ENCODE data around the gene HSPD1. TPM values are rescaled to one million over a fixed set of nuclear protein-coding genes. Genes with fewer than 3 reads are reported as not detected.

Gene HSPD1
- total and polyA plus RNA-seq, 4 donors: 185 to 490 (median 287) TPM

- H3K9me3 ChIP-seq (ENCODE audit: control insufficient read depth in 4 of 4, low read length in 3 of 4): no peaks in the 10 kb centered on the region
- H3K4me1 ChIP-seq (ENCODE audit: control insufficient read depth in 4 of 4, insufficient read depth in 4 of 4, low read length in 3 of 4): peaks cover 2 to 25% (median 8%) of the 10 kb centered on the region in 4 donors
- peak overlapping the region; percentile 70 to 96 (median 92) for H3K4me3 ChIP-seq (ENCODE audit: low read depth in 1 of 3, low read length in 3 of 3)
- WGBS: 46% methylated on average over 2 of the region's 2 CpGs
- no peak for DNase-seq (ENCODE audit: low spot score)
- H3K9ac ChIP-seq (ENCODE audit: low read depth in 1 of 2, low read length in 2 of 2): peak overlapping the region; percentile 96 to 100
- H3K36me3 ChIP-seq (ENCODE audit: control insufficient read depth in 4 of 4, insufficient read depth in 3 of 4, low read depth in 1 of 4, low read length in 3 of 4): peaks cover 0 to 3% (median under 1%) of the 10 kb centered on the region in 4 donors
- H3K27ac ChIP-seq (ENCODE audit: low read depth in 1 of 2, low read length in 2 of 2): peak overlapping the region; percentile 100
- TF ChIP-seq SP1 (IDR thresholded peaks at IDR 0.05) (peak; percentile 52), FOXA2 (IDR thresholded peaks at IDR 0.05) (no peak), RAD21 (IDR thresholded peaks at IDR 0.05) (no peak), YY1 (IDR thresholded peaks at IDR 0.05) (no peak), CTCF (IDR thresholded peaks at IDR 0.05; ENCODE audit: low read depth, low read length, missing input control) (no peak), GABPA (IDR thresholded peaks at IDR 0.05 in 1 of 2, conservative IDR thresholded peaks at IDR 0.05 in 1 of 2) (no peak), RXRA (IDR thresholded peaks at IDR 0.05) (peak in 1 of 2 donors; percentile 17), FOXA1 (IDR thresholded peaks at IDR 0.05) (no peak), TAF1 (conservative IDR thresholded peaks at IDR 0.05) (no peak), REST (IDR thresholded peaks at IDR 0.05) (no peak), ATF3 (IDR thresholded peaks at IDR 0.05) (peak; percentile 21), ZBTB33 (IDR thresholded peaks at IDR 0.05) (peak; percentile 23), HNF4G (IDR thresholded peaks at IDR 0.05) (peak; percentile 42), HNF4A (conservative IDR thresholded peaks at IDR 0.05) (peak; percentile 83 to 92), MAX (IDR thresholded peaks at IDR 0.05) (no peak), NR2F2 (IDR thresholded peaks at IDR 0.05) (no peak), JUND (IDR thresholded peaks at IDR 0.05) (no peak), EGR1 (IDR thresholded peaks at IDR 0.05; ENCODE audit: low read depth in 2 of 2) (no peak)
- H3K27me3 ChIP-seq (ENCODE audit: control insufficient read depth in 4 of 4, insufficient read depth in 4 of 4, low read length in 3 of 4): no peaks in the 10 kb centered on the region
Observed at GRCh38 chr2:197454923-197455322, 44.7 kb downstream of the HSPD1 start.
